Airway epithelial cell (primary cell): Measurements from ENCODE around the gene ABHD17C. TPM values are rescaled to one million over a fixed set of nuclear protein-coding genes. Genes with fewer than 3 reads are reported as not detected.

Source experiments
- total RNA-seq: library from RNA; depleted of rRNA; stranded (reverse); fragments of >200 nt; gene quantifications from 2 replicates; pipeline ENCODE4 v1.2.3, GENCODE V29; 2015

The ABHD17C gene
- total RNA-seq, result 11.1 and 20.8 TPM in 2 replicates

DNA sequence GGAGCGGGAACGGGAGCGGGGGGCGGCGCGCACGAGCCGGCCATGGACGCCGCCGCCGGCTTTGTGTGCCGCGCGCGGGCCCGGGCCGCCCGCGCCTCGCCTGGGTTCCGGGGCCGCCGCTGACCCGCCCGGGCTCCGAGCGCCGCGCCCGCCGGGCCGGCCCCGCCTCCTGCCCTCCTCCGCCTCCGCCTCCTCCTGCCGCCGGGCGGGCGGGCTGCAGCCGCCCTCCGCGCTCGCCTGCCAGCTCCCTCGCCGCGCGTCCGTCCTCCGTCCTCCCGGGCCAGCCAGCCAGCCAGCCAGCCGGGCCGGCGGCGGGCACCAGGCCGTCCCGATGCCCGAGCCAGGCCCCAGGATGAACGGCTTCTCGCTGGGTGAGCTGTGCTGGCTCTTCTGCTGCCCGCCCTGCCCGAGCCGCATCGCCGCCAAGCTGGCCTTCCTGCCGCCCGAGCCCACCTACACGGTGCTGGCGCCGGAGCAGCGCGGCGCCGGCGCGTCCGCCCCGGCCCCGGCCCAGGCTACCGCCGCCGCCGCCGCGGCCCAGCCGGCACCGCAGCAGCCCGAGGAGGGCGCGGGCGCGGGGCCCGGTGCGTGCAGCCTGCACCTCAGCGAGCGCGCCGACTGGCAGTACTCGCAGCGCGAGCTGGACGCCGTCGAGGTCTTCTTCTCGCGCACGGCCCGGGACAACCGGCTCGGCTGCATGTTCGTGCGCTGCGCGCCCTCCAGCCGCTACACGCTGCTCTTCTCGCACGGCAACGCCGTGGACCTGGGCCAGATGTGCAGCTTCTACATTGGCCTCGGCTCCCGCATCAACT, at the start of gene ABHD17C:
Gene ABHD17C (plus strand): TSS at position 212 of the 812 bp plus-strand sequence. CDS start 120 bp downstream, at position 332.

DNA sequence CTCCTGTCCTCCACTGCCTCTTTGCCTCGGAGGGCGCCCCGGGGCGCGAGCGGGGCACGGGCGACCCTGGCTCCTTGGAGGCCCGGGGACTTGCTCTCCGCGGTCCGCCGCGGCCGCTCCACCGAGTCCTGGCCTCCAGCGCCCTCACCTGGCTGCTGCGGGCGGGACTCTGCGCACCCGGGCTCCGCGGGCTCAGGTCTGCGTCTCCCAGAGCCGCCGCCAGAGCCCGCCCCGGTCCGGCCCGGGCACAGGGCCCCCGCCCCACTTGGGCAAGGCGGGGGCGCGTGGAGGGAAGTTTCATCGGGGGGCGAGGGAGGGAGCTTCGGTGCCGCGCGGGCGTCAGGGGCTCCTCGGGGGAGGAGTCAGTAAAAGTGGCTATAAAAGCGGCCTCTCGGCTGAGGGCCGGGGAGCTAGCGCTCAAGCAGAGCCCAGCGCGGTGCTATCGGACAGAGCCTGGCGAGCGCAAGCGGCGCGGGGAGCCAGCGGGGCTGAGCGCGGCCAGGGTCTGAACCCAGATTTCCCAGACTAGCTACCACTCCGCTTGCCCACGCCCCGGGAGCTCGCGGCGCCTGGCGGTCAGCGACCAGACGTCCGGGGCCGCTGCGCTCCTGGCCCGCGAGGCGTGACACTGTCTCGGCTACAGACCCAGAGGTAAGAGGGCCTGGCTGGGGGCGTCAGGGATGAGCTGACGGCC, 84.0 kb downstream of the ABHD17C start, which contains the start of gene CEMIP:
Gene CEMIP (plus strand): TSS at position 407 of the 694 bp plus-strand sequence. CDS start 94,510 bp downstream, outside the sequence.

Other genes with a start within 250 kb of the ABHD17C start
- gene CEMIP, start 84.1 kb downstream of the ABHD17C start, total RNA-seq, result 3.6 and 4.8 TPM in 2 replicates